Measurements from ENCODE around the gene PARP6.
A peak's percentile ranks its signal among the peaks of the same experiment; 100 is the strongest.

Gene PARP6

DNA sequence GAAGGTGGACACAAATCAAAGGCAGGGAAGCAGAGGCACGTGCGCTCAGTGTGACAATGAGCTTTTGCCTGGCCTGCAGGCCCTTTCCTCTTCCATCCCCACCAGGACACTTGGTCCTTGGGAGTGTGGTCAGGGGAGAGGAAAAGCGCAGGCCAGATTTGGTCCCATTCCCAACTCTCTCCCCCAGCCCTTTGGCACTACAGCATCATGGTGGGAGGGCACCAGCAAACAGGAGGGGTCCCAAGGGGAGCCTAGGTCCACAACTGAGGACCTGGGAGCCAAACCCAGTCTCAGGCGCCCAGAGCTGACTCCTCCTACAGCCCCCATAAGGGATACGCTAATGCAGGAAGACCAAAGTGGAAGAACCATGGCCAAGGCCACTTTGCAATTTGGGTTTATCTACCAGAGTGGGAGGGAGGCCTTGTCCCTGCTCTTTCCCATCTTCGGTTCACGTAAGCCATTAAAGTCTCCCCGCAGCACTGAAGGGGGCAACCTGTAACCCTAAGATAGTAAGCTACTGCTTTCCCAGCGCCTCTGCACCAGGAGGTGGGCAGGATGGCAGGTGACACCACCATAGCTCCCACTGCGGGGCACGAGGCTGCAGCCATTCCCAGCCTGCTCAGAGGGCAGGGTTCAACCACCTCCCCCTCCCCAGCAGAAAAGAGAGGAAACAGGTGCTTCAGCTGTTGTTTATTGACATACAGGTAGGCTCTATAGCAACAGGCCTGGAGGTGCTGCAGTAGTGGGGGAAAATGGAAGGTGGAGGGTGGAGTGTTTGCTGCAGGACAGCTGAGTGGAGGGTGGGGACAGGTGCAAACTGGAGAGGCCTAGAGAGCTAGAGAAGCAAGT lies 73.8 kb downstream of the PARP6 start:
- DNase-seq, result no peak

- DNase-seq, result peak; percentile 73
These were observed 74.6 kb downstream of the PARP6 start, which contains the start of gene GRAMD2A for GRCh38 chr15:72197460-72198355. Gene GRAMD2A (minus strand): TSS chr15:72197787.

GRCh38 chr15:72197041-72197459 lies 75.3 kb downstream of the PARP6 start:
- no peak for DNase-seq

DNA sequence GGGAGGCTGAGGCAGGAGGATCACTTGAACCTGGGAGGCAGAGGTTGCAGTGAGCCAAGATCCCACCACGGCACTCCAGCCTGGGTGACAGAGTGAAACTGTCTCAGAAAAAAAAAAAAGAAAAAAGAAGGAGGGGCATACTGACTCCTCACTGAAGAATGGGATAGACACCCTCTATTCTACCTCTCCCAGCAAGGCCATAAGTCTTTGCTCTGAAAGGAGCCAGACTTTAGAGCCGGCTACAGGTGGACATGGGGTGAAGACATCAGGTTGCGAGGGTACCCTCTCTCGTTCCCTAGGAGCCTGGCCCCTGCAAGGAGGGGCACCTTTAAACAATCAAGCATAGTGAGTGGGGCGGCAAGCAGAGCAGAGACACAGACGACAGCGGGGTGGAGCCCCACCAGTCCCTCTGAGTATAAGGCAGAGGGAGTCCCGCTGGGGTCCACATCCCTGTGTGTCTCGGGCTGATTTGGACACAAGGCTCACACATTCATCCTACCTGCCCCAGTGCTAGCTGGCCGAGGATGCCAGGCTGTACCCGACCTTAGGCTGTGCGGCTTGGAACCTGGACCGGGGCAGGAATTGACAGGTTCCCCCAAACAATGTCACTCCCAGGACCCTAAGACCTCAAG lies 75.8 kb downstream of the PARP6 start:
- DNase-seq, result no peak

DNA sequence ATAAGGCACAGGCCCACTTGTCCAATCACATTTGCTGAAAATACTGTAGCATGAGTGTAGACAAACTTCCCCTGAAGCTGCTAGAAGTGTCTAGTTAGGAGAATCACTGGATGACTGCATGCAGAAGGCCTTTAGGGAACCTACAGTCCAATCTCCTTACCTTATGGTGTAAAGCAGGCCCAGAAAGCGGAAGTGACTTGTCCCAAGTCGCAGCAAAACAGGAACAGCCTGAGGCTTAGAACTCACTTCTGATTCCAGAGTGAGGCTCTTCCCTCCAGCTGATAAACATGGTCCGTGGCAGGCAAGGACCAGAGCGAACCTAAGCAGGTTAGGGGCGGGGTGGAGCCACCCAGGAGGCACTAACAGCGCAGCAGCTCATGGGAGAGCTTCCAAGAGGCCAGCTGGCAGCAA lies 77.2 kb downstream of the PARP6 start:
- no peak for DNase-seq

- DNase-seq, result no peak
These were observed 78.4 kb downstream of the PARP6 start for GRCh38 chr15:72193836-72194396.

GRCh38 chr15:72192416-72192815 lies 79.9 kb downstream of the PARP6 start:
- no peak for DNase-seq
